CD14-positive monocyte (primary cell): Measurements from ENCODE around the gene TMC3. TPM values are rescaled to one million over a fixed set of nuclear protein-coding genes. Genes with fewer than 3 reads are reported as not detected.

Experiments used
- DNase-seq, 3 donors: peaks; one replicate each; pipeline ENCODE4 v3.0.0-alpha.2; 2011 to 2022
- H2AFZ ChIP-seq: 2 replicates; pipeline ENCODE4 v1.6.0; 2012; ENCODE audit warnings: mild to moderate bottlenecking, low read depth, low read length, inconsistent platforms; ENCODE audit not compliant: insufficient read depth, poor library complexity, severe bottlenecking
- H3K27ac ChIP-seq, 2 donors: 1 replicate in 1 of 2; 2 replicates in 1 of 2; pipeline ENCODE4 v1.5.1; 2012 to 2013; ENCODE audit warnings: low read length in 2 of 2, control low read depth in 1 of 2, inconsistent platforms in 1 of 2, low read depth in 1 of 2, mild to moderate bottlenecking in 1 of 2
- H3K27me3 ChIP-seq, 2 donors: one replicate each; pipeline versions ENCODE4 v1.6.0 to v1.6.1; 2011 to 2013; ENCODE audit warnings: low read length in 2 of 2; ENCODE audit not compliant: control insufficient read depth in 2 of 2, insufficient read depth in 2 of 2
- H3K36me3 ChIP-seq, 2 donors: replicated peaks in 1 of 2; 1 replicate in 1 of 2; 2 replicates in 1 of 2; pipeline versions ENCODE4 v1.5.1 to v1.6.1; 2012 to 2013; ENCODE audit warnings: low read length in 2 of 2, control low read depth in 1 of 2, inconsistent platforms in 1 of 2, mild to moderate bottlenecking in 1 of 2; ENCODE audit not compliant: insufficient read depth in 2 of 2, control insufficient read depth in 1 of 2
- H3K4me1 ChIP-seq, 2 donors: 1 replicate in 1 of 2; 2 replicates in 1 of 2; pipeline versions ENCODE4 v1.5.1 to v1.6.1; 2012 to 2013; ENCODE audit warnings: low read length in 2 of 2, control low read depth in 1 of 2, inconsistent platforms in 1 of 2, mild to moderate bottlenecking in 1 of 2, moderate library complexity in 1 of 2; ENCODE audit not compliant: insufficient read depth in 2 of 2, control insufficient read depth in 1 of 2
- H3K4me2 ChIP-seq: replicated peaks from 2 replicates; pipeline ENCODE3; 2012; ENCODE audit warnings: low read length, moderate library complexity, mild to moderate bottlenecking; ENCODE audit not compliant: poor library complexity, severe bottlenecking; ENCODE audit errors: extremely low read depth
- H3K4me3 ChIP-seq, 3 experiments: fragments of 200-600 bp in 1 of 3; sonication (generic) in 1 of 3; replicated peaks in 1 of 3; 1 replicate in 2 of 3; 2 replicates in 1 of 3; pipeline ENCODE4 v1.5.1; 2011 to 2013; ENCODE audit warnings: low read length in 3 of 3, mild to moderate bottlenecking in 3 of 3, control low read depth in 2 of 3, low read depth in 2 of 3, inconsistent platforms in 1 of 3, moderate library complexity in 1 of 3
- H3K79me2 ChIP-seq: 2 replicates; pipeline ENCODE4 v1.6.0; 2012; ENCODE audit warnings: mild to moderate bottlenecking, control low read depth, inconsistent platforms, low read length, moderate library complexity; ENCODE audit not compliant: insufficient read depth
- H3K9ac ChIP-seq: 2 replicates; pipeline ENCODE4 v1.6.0; 2017; ENCODE audit warnings: low read length, mild to moderate bottlenecking; ENCODE audit not compliant: insufficient read depth, poor library complexity, severe bottlenecking
- H3K9me3 ChIP-seq, 2 donors: replicated peaks in 1 of 2; 1 replicate in 1 of 2; 2 replicates in 1 of 2; pipeline versions ENCODE4 v1.5.1 to v1.6.1; 2012 to 2013; ENCODE audit warnings: low read length in 2 of 2, control low read depth in 1 of 2; ENCODE audit not compliant: control insufficient read depth in 1 of 2, insufficient read depth in 1 of 2
- H4K20me1 ChIP-seq: 2 replicates; pipeline ENCODE4 v1.6.0; 2012; ENCODE audit warnings: mild to moderate bottlenecking, low read length, control low read depth, moderate library complexity; ENCODE audit not compliant: insufficient read depth
- H3K27ac Mint-ChIP-seq, 7 donors: one replicate each; pipeline ENCODE4 v1.8.0; 2020; ENCODE audit warnings: mild to moderate bottlenecking in 7 of 7, mixed read lengths in 7 of 7, moderate library complexity in 6 of 7, inconsistent platforms in 2 of 7
- H3K27me3 Mint-ChIP-seq, 3 donors: one replicate each; pipeline ENCODE4 v1.8.0; 2021 to 2022; ENCODE audit warnings: low read depth in 3 of 3, mild to moderate bottlenecking in 3 of 3, mixed read lengths in 3 of 3, moderate library complexity in 3 of 3, inconsistent platforms in 1 of 3
- H3K36me3 Mint-ChIP-seq, 2 donors: one replicate each; pipeline ENCODE4 v1.8.0; 2020; ENCODE audit warnings: mixed read lengths in 2 of 2, inconsistent platforms in 1 of 2, mild to moderate bottlenecking in 1 of 2
- H3K4me1 Mint-ChIP-seq: one replicate; pipeline ENCODE4 v1.8.0; 2020; ENCODE audit warnings: mild to moderate bottlenecking, mixed read lengths
- H3K4me3 Mint-ChIP-seq, 2 donors: one replicate each; pipeline ENCODE4 v1.8.0; 2020; ENCODE audit warnings: mild to moderate bottlenecking in 2 of 2, mixed read lengths in 2 of 2, moderate library complexity in 1 of 2
- H3K9me3 Mint-ChIP-seq, 7 donors: one replicate each; pipeline ENCODE4 v1.8.0; 2020 to 2022; ENCODE audit warnings: mixed read lengths in 7 of 7, mild to moderate bottlenecking in 6 of 7, moderate library complexity in 6 of 7, inconsistent platforms in 2 of 7
- WGBS: methylation state at CpG from one replicate; pipeline ENCODE4 v1.1.5; 2013; ENCODE audit warnings: missing lambda C conversion rate; ENCODE audit not compliant: insufficient coverage; 5-methylcytosine and 5-hydroxymethylcytosine counted together
- intact Hi-C, 2 donors: fragments of 100-400 bp; cut with micrococcal nuclease; formaldehyde crosslinking; loops; one replicate each; pipeline versions ENCODE4 v1.15.0 to v1.15.1; 2023
- polyA plus RNA-seq, 3 donors: library from polyadenylated mRNA; depleted of rRNA in 1 of 3; unstranded in 2 of 3; stranded (reverse) in 1 of 3; fragments of 300-500 nt in 2 of 3; fragments of >200 nt in 1 of 3; fragmentation: Illumina TruSeq in 2 of 3; gene quantifications; 1 replicate in 2 of 3; 2 replicates in 1 of 3; pipeline ENCODE4 v1.2.3, GENCODE V29; 2012 to 2021
- TF ChIP-seq, protein P1 (sequence below): fragments of 200-600 bp; IDR thresholded peaks from one replicate; pipeline ENCODE4 v1.8.0; 2022; ENCODE audit warnings: antibody characterized with exemption, mild to moderate bottlenecking

TMC3 gene
- polyA plus RNA-seq, 3 donors: not detected

DNA sequence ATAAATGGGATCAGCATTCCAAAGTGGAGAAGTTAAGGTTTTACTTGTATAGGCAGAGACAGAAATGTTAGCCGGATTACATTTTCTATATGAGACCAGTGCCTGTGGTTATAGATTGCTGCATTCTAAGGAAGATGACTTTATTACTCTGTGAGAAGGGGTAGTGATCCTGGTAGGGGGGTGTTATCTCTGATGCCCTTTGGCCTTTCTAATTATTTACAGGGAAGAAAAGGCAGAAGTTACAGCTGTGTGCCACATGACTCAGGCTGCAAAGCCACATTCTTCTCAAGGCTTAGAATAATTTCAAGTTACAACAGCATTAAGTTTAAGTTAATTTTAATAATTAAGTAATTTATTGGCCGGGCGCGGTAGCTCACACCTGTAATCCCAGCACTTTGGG is 2.2 kb upstream of the TMC3 start:
- H3K79me2 ChIP-seq: no peaks in the 10 kb centered on the region
- no peaks in the 10 kb centered on the region for H3K9me3 Mint-ChIP-seq
- intact Hi-C loops: no loop called here
- no peak overlapping the region for H3K4me2 ChIP-seq
- H3K4me3 ChIP-seq: no peak overlapping the region
- no peak overlapping the region for H3K27ac Mint-ChIP-seq
- no peaks in the 10 kb centered on the region for H3K36me3 ChIP-seq
- no peaks in the 10 kb centered on the region for H3K4me1 ChIP-seq
- H3K36me3 Mint-ChIP-seq: no peaks in the 10 kb centered on the region
- 97% methylated on average over 4 of the region's 4 CpGs for WGBS
- H3K27me3 Mint-ChIP-seq: peaks cover 1 to 5% (median 3%) of the 10 kb centered on the region in 3 donors
- H3K9ac ChIP-seq: no peak overlapping the region
- H3K4me3 Mint-ChIP-seq: no peak overlapping the region
- no peaks in the 10 kb centered on the region for H3K4me1 Mint-ChIP-seq
- H4K20me1 ChIP-seq: no peaks in the 10 kb centered on the region
- H3K27ac ChIP-seq: no peak overlapping the region
- TF ChIP-seq, protein P1, sequence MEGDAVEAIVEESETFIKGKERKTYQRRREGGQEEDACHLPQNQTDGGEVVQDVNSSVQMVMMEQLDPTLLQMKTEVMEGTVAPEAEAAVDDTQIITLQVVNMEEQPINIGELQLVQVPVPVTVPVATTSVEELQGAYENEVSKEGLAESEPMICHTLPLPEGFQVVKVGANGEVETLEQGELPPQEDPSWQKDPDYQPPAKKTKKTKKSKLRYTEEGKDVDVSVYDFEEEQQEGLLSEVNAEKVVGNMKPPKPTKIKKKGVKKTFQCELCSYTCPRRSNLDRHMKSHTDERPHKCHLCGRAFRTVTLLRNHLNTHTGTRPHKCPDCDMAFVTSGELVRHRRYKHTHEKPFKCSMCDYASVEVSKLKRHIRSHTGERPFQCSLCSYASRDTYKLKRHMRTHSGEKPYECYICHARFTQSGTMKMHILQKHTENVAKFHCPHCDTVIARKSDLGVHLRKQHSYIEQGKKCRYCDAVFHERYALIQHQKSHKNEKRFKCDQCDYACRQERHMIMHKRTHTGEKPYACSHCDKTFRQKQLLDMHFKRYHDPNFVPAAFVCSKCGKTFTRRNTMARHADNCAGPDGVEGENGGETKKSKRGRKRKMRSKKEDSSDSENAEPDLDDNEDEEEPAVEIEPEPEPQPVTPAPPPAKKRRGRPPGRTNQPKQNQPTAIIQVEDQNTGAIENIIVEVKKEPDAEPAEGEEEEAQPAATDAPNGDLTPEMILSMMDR: no peak
- no peak for DNase-seq
- H3K9me3 ChIP-seq: no peaks in the 10 kb centered on the region
- no peaks in the 10 kb centered on the region for H3K27me3 ChIP-seq
- H2AFZ ChIP-seq: no peak overlapping the region

DNA sequence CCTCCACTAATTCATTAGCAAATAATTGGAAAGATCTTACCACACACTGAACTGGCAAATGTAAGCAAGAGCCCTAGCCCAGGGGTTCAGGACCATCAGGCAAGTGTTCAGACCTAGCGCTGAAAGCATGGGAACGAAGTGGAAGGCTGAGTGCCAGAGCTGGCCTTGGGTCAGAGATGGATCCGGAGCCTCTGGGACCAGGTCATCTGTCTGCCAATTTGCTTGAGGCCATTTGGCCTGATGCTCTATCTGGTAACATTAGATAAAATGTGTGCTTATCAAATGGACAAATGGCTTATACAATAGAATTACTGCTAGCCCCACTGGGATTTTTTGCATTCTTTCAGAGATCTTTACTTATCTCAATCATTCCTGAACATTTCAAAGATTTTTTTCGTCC is 1.4 kb upstream of the TMC3 start:
- Histone ChIP-seq H4K20me1 (no peaks in the 10 kb centered on the region), H3K36me3 (no peaks in the 10 kb centered on the region), H3K4me3 (no peak overlapping the region), H3K9me3 (no peaks in the 10 kb centered on the region), H2AFZ (no peak overlapping the region), H3K4me2 (no peak overlapping the region), H3K27me3 (no peaks in the 10 kb centered on the region), H3K27ac (no peak overlapping the region), H3K4me1 (no peaks in the 10 kb centered on the region), H3K79me2 (no peaks in the 10 kb centered on the region), H3K9ac (no peak overlapping the region)
- intact Hi-C loops: no loop called here
- Mint-ChIP-seq H3K4me1 (no peaks in the 10 kb centered on the region), H3K27me3 (peaks cover 1 to 4% (median 1%) of the 10 kb centered on the region in 3 donors), H3K36me3 (no peaks in the 10 kb centered on the region), H3K9me3 (no peaks in the 10 kb centered on the region), H3K27ac (peak overlapping the region in 1 of 7 donors; percentile 8), H3K4me3 (no peak overlapping the region)
- WGBS: 100% methylated on average over 3 of the region's 4 CpGs
- TF ChIP-seq, protein P1: no peak
- DNase-seq: no peak
